Measurements from ENCODE around the gene MT1HL1.
"Not testable (repeated sequence)": the region's sequence is repeated elsewhere in the genome, so short reads cannot be mapped to it uniquely, and the experiment has no call there.

MT1HL1 gene

GRCh38 chr1:236974025-236974424, 30.2 kb downstream of the MT1HL1 start:
- DNase-seq: not testable (repeated sequence)

DNA sequence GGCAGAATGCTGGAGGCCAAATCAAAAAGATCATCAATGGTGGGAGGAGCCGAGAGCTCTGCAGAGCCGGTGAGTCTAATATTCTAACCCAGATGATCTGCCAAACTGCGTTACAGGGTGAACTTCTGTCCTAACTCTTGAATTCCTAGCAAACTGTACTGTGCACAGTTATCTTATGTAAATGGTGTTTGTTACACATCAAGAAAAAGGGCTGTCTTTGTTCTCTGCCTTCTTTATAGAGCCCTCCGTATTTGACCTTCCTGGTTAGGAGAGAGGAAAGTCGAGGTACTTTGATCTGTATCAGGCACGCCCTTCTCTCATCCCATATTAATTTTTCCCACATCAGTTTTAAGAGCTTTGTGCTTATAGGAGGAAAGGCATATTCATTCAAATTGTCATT, 37.6 kb downstream of the MT1HL1 start:
- DNase-seq: no peak

DNA sequence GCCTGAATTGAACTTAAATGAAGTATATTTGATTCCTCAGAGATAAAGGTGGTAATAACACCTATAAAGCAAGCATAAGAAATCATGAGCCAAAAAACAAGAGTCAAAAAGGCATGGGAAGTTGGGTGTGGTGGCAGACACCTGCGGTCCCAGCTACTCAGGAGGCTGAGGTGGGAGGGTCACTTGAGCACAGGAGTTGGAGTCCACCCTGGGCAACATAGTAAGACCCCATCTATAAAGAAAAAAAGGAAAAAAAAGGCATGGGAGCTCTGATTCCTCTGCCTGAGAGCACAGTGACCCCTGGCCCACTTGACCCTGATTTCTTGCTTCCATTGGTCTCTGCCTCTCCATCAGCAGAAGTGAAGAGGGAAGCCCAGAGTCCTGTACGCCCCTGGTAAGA, 40.3 kb downstream of the MT1HL1 start:
- DNase-seq: no peak

GRCh38 chr1:236959112-236959511, 45.1 kb downstream of the MT1HL1 start:
- DNase-seq: no peak

GRCh38 chr1:236957235-236957634, 47.0 kb downstream of the MT1HL1 start:
- no peak for DNase-seq

Measured in hippocampal formation (tissue), 2 donors.